Left lobe of liver (tissue), 2 donors: ENCODE data around the gene TYW1. TPM values are rescaled to one million over a fixed set of nuclear protein-coding genes. Genes with fewer than 3 reads are reported as not detected.
"Not testable (repeated sequence)": the region's sequence is repeated elsewhere in the genome, so short reads cannot be mapped to it uniquely, and the experiment has no call there.

Source experiments
- ATAC-seq: fragments of 200-7000 bp; cut with Tn5 transposase; one replicate; pipeline ENCODE4 v1.9.1; 2020; ENCODE audit warnings: mild to moderate bottlenecking, moderate library complexity
- DNase-seq: peaks from one replicate; pipeline ENCODE4 v3.0.0-alpha.2; 2020; ENCODE audit warnings: low spot score
- total RNA-seq: library from RNA; stranded (reverse); gene quantifications from one replicate; pipeline ENCODE4 v1.2.1, GENCODE V29; 2021
- donor health status: DM: no; HTN: no; CAD: no; lungs with moderate emphysema.
- donor health status: DM: no; HTN: yes; CAD: no.

Gene TYW1
- total RNA-seq, 1 donor from 2014 or later: 10.7 TPM

- DNase-seq: not testable (repeated sequence)
- ATAC-seq: peak; percentile 85
These were observed 233.4 kb downstream of the TYW1 start for GRCh38 chr7:67230029-67230428.

- ATAC-seq, DNase-seq: not testable (repeated sequence)
These were observed 236.9 kb downstream of the TYW1 start for GRCh38 chr7:67233506-67233905.

GRCh38 chr7:67236216-67236615 is 239.6 kb downstream of the TYW1 start:
- DNase-seq: not testable (repeated sequence)
- ATAC-seq: peak; percentile 55

GRCh38 chr7:67242871-67243270 is 246.2 kb downstream of the TYW1 start:
- ATAC-seq, DNase-seq: not testable (repeated sequence)

- not testable (repeated sequence) for DNase-seq, ATAC-seq
These were observed 251.7 kb downstream of the TYW1 start for GRCh38 chr7:67248364-67248763.

GRCh38 chr7:67251986-67252558 is 255.4 kb downstream of the TYW1 start:
- DNase-seq: no peak
- no peak for ATAC-seq

GRCh38 chr7:67255076-67255475 is 258.4 kb downstream of the TYW1 start:
- not testable (repeated sequence) for DNase-seq, ATAC-seq

GRCh38 chr7:67257779-67258178 is 261.1 kb downstream of the TYW1 start:
- DNase-seq: not testable (repeated sequence)

GRCh38 chr7:67259363-67259762 is 262.7 kb downstream of the TYW1 start:
- not testable (repeated sequence) for ATAC-seq, DNase-seq

More at GRCh38 chr7:67257779-67258178, 261.1 kb downstream of the TYW1 start:
- ATAC-seq: not testable (repeated sequence)

- DNase-seq: not testable (repeated sequence)
These were observed 263.5 kb downstream of the TYW1 start for GRCh38 chr7:67260166-67260586.

GRCh38 chr7:67264000-67264399 is 267.4 kb downstream of the TYW1 start:
- not testable (repeated sequence) for DNase-seq, ATAC-seq

More at GRCh38 chr7:67260166-67260586, 263.5 kb downstream of the TYW1 start:
- ATAC-seq: not testable (repeated sequence)

GRCh38 chr7:67266070-67266469 is 269.4 kb downstream of the TYW1 start:
- not testable (repeated sequence) for ATAC-seq

GRCh38 chr7:67267914-67268313 is 271.3 kb downstream of the TYW1 start:
- DNase-seq (no peak), ATAC-seq (no peak)

More at GRCh38 chr7:67266070-67266469, 269.4 kb downstream of the TYW1 start:
- not testable (repeated sequence) for DNase-seq

GRCh38 chr7:67269916-67270315 is 273.3 kb downstream of the TYW1 start:
- not testable (repeated sequence) for DNase-seq, ATAC-seq

Other genes starting within 250 kb of the TYW1 start
- 60.2 TPM for gene TMEM248, start 75.6 kb upstream of the TYW1 start, total RNA-seq
- gene SBDS, start 1.2 kb upstream of the TYW1 start, total RNA-seq: 49.9 TPM